NCI-H524 treated with DMSO at 0.1 percent for 48 hours (cell line): ENCODE data around the gene AKR1B1.

Experiments
- DNase-seq: peaks from one replicate; lab custom pipeline; 2025; lab: John Stamatoyannopoulos, UW

The AKR1B1 gene

DNA sequence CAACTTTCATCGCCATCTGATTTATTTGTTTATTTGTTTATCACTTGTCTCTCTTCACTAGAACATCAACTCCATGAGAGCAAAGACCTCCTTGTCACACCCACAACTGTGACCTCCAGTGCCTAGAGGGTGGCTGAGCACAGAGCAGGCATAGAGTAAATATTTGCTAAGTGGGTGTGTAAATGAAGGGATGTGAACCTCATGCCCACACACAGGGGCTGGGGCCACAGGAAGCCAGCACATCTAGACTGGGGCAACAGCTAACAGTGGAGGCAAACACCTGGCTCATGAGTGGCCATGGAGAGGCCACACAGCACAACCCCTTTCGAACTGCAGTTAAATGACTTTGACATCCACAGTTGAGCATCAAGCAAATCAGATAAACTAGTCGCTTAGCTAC lies 39.8 kb downstream of the AKR1B1 start:
- DNase-seq: no peak

DNA sequence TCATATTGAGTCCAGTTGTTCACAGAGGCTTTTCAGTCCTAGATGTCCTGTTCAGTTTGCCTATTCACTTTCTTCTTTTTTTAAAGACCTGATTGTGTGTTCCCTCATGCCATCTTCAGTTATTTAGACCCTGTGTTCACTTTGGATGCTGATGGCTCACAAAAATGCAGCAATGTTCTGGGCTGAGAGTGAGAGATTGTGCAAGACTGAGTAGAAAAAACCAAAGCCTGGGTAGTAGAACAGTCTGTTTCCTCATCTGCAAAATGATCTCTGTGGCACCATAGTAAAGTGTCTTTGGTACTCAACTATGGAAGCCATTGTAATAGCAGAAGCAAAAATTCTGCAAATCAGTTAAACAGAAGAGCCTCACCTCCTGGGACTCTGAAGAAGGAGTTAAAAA lies 43.2 kb downstream of the AKR1B1 start:
- DNase-seq: no peak

DNA sequence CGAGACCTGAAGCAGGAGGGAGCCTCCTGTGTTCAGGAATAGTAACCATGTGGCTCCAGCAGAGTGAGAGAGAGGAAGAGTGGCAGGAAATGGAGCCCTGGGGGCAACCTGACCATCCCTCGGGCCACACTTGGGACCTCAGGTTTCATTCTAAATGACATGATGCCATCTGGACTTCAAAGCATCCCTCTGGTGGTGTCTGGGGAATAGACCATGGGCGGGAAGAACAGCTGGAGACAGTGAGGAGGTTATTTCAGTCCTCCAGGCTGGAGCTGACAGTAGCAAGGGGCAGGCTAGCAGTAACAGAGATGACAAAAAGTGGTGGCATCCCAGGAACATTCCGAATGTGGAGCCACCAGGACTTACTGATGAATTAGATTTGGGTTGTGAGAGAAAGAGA lies 44.8 kb downstream of the AKR1B1 start:
- no peak for DNase-seq

DNA sequence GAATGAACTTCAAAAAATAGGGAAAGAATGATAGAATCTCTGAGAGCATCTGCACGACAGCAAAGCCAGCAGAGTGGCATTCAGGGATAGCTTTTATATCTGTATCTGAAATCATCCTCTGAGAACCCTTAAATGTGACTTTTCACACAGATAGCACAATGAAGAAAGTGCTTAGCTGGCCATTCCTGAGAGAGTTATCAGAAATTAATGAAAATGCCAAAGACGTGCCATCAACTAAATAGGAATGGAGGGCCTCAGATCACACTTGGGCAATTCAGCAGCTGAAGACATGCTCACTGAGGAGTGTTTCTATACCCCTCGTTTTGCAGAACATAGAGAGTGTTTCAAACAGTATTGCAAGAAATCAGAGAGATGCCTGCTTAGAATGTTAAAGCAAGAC lies 51.6 kb downstream of the AKR1B1 start:
- no peak for DNase-seq

DNA sequence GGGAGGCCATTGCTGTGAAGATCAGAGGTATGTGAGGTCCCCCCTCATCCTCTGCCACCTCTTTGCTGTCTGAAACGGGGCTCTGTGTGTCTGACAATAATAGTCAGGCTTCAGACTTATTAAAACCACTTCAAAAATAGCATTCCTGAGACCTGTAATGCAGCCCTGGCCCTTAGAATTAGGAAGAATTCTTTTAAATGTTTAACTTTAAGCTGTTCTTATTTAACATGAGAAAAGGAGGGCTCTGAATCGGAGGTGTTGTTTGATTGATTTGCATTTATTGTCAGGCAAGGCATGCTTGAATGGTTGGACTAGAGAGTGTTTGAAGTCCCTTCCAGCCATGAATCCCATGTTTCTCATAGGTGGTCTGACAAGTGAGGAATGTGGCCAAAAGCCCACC lies 52.5 kb downstream of the AKR1B1 start:
- DNase-seq: no peak

DNA sequence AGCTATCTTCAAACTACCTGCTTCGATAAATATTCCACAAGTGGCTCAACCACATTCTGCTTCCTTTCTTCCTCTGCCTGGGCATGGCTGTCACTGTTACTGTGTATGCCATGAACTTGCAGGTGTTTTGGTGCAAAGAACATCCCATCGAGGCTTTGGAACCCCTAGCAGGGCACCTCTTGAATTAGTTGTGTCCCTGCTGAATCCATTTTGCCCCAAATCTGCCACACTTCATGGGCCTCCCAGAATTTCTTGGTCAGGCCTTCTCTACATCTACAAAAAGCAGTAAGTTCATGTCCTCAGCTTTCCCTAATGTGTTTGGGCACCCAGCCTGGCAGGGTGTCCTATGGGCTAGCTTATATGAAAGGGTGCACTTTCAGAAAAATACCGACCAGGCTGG lies 53.6 kb downstream of the AKR1B1 start:
- no peak for DNase-seq

DNA sequence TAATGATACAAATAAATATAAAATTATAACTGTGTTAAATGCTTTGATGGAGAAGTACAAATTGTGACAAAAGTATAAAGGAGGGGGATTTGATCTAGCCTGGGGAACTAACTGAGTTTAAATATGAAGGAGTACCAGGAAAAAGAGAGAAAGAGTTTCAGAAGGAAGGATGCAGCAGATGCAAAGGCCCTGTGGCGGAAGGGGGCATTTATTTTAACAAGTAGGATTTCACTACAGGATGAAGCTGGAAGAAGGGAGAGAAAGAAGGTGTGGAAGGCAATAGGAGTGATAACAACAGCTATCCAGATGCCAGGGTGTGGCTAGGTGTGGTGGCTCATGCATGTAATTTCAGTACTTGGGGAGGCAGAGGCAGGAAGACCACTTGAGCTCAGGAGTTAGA lies 55.8 kb downstream of the AKR1B1 start:
- DNase-seq: no peak

DNA sequence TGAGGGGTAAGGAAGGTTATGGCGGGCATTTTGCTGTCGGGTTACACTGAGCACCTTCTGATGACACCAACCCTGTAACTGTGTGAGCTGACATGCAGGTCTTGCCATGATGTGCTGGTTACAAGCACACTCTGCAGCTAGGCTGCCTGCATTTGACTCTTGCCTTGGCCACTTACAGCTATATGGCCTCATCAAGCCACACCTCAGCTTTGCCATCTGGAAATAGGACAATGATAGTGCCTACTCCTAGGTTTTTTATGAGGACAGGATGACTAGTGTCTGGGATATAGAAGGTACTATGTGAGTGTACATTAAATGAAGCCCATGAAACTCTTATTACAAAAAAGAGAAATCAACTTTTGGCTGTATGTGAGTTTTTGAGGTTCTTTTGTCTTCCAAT lies 58.0 kb downstream of the AKR1B1 start:
- DNase-seq: no peak

DNA sequence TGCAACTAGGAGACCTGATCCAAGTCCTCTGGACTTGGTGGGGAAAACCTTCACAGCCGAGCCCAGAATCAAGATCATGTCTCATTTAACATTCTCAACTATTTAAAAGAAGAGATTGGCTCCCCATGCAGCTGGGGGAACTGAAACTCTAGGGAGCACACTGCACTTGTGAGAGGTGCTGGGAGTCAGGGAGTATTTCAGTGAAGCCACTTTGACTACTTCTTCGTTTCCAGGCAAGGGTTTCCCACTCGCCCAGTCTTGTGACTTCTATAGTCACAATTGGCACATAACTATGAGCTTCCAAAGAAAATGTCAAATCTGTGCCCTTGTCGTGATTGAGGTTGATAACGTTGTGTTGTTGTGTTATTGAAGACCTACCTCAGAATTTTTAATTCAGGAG lies 62.9 kb downstream of the AKR1B1 start:
- no peak for DNase-seq

DNA sequence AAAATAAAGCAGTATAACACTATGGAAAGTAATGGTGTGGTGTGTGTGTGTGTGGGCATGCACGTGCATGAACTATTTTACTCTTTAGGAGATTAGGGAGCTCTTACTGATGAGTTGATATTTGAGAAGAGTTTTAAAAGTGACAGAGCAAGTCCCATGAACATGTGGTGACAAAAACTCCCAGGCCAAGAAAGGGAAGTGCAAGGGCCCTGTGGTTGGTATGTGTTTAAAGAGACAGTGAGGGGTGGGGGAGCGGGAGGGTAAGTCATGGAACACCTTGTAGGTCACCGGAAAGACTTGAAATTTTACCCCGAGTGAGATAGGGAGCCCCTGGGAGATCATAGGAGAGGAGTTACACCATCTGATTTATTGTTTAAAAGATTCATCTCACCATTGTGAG lies 63.3 kb downstream of the AKR1B1 start:
- DNase-seq: no peak

DNA sequence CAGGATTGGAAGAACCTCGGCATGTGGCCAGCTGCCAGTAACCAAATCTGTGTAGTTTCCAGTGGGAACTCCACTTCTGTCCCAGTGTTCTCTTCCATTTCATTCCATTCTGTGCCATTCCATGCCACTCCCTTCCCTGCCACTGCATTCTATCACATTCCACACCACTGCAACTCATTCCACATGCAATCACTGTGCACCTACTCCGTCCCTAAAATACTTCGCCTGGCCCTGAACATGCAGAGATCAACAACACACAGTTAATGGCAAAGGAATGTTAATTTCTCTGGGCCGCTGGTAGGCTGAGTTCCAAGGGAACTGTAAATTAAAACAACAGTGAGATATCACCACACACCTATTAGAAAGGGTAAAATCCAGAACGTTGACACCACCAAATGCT lies 64.8 kb downstream of the AKR1B1 start:
- DNase-seq: no peak
